Fibroblast of skin of back (primary cell): ENCODE data around the gene ARMC3.
"Not testable (repeated sequence)": the region's sequence is repeated elsewhere in the genome, so short reads cannot be mapped to it uniquely, and the experiment has no call there.

ENCODE experiments used
- DNase-seq: peaks from one replicate; pipeline ENCODE4 v3.0.0-alpha.2; 2013

The ARMC3 gene

GRCh38 chr10:22927166-22927565 lies 687 bp upstream of the ARMC3 start:
- no peak for DNase-seq

- not testable (repeated sequence) for DNase-seq
These were observed 1.2 kb downstream of the ARMC3 start for GRCh38 chr10:22929053-22929452.

- DNase-seq = peak; percentile 64
These were observed 4.1 kb downstream of the ARMC3 start for GRCh38 chr10:22931948-22932347.

GRCh38 chr10:22932626-22933370 lies 4.9 kb downstream of the ARMC3 start:
- peak; percentile 32 for DNase-seq

GRCh38 chr10:22934726-22935125 lies 6.9 kb downstream of the ARMC3 start:
- no peak for DNase-seq

GRCh38 chr10:22942437-22942836 lies 14.6 kb downstream of the ARMC3 start:
- no peak for DNase-seq

- no peak for DNase-seq
These were observed 18.3 kb downstream of the ARMC3 start for GRCh38 chr10:22945934-22946673.

- DNase-seq = no peak
These were observed 27.1 kb downstream of the ARMC3 start for GRCh38 chr10:22954970-22955369.

- DNase-seq = no peak
These were observed 30.5 kb downstream of the ARMC3 start for GRCh38 chr10:22958338-22958737.

- no peak for DNase-seq
These were observed 31.4 kb downstream of the ARMC3 start for GRCh38 chr10:22959292-22959691.

GRCh38 chr10:22959950-22960349 lies 32.1 kb downstream of the ARMC3 start:
- DNase-seq = no peak

- no peak for DNase-seq
These were observed 35.0 kb downstream of the ARMC3 start for GRCh38 chr10:22962817-22963216.

- no peak for DNase-seq
These were observed 41.9 kb downstream of the ARMC3 start for GRCh38 chr10:22969704-22970103.

GRCh38 chr10:22976534-22976933 lies 48.7 kb downstream of the ARMC3 start:
- DNase-seq = no peak

- no peak for DNase-seq
These were observed 49.9 kb downstream of the ARMC3 start for GRCh38 chr10:22977751-22978150.

- DNase-seq = no peak
These were observed 50.4 kb downstream of the ARMC3 start for GRCh38 chr10:22978287-22978686.

GRCh38 chr10:22978918-22979317 lies 51.1 kb downstream of the ARMC3 start:
- no peak for DNase-seq

GRCh38 chr10:22980822-22981221 lies 53.0 kb downstream of the ARMC3 start:
- DNase-seq = no peak

- DNase-seq = no peak
These were observed 56.2 kb downstream of the ARMC3 start for GRCh38 chr10:22984066-22984465.

- peak; percentile 47 for DNase-seq
These were observed 59.1 kb downstream of the ARMC3 start for GRCh38 chr10:22986771-22987542.

- peak; percentile 53 for DNase-seq
These were observed 60.9 kb downstream of the ARMC3 start for GRCh38 chr10:22988581-22989360.

- DNase-seq = no peak
These were observed 62.6 kb downstream of the ARMC3 start for GRCh38 chr10:22990443-22990842.

GRCh38 chr10:22992075-22992474 lies 64.2 kb downstream of the ARMC3 start:
- no peak for DNase-seq
